ENCODE results near the gene INVS.
"Not testable (repeated sequence)": the region's sequence is repeated elsewhere in the genome, so short reads cannot be mapped to it uniquely, and the experiment has no call there.

The INVS gene

GRCh38 chr9:100082782-100083181, 16.3 kb upstream of the INVS start:
- DNase-seq (ENCODE audit: low spot score): no peak

DNA sequence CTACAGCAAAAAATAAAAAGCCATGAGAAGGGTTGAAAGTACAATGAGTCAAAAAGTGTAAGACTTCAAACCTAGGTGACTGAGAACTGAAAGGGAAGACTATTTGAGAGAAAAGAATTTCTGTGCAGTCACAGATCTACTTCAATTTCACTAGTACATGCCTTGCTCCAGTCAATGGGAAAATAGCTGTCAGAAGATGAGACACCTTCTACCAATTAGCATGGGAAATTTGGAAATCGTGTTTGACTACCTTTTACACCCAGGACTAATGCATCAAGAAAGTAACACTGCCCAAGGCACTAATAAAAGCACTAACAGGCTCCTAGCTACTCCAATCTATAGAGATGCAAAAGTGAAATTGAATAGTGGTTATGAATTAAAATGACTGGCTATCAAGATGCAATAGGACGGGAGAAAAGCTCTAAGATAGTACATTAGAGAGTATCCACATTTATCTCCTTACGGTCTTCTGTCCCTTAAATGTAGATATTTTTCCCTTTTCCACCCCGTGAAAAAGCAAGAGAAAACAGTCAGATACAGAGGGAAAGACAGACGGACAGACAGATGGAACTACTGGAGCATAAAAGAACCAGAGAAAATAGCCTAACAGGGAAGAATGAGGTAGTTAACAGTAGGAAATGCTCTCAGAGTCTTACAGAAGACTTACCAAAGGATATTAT, 15.5 kb upstream of the INVS start:
- DNase-seq (ENCODE audit: low spot score): no peak

- no peak for DNase-seq (ENCODE audit: low spot score)
Observed at GRCh38 chr9:100084128-100084453, 15.0 kb upstream of the INVS start.

DNA sequence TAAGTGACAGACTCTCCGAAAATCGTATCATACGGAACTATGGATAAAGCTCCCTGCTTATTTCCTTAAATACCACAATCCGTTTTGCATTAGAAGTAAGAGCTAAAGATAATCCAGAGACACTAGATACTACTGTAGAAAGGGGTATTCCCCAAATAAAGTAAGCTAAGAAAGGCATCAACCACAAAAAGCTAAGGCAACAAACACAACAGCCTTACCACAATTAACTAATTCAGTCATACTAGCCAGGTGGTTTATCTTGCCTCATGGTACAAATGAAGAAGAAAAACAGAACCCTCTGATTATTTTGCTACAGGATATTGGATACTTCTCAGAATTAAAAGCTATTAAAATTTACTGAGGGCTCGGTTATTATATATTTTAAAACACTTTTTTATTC, 14.3 kb upstream of the INVS start:
- no peak for DNase-seq (ENCODE audit: low spot score)

DNA sequence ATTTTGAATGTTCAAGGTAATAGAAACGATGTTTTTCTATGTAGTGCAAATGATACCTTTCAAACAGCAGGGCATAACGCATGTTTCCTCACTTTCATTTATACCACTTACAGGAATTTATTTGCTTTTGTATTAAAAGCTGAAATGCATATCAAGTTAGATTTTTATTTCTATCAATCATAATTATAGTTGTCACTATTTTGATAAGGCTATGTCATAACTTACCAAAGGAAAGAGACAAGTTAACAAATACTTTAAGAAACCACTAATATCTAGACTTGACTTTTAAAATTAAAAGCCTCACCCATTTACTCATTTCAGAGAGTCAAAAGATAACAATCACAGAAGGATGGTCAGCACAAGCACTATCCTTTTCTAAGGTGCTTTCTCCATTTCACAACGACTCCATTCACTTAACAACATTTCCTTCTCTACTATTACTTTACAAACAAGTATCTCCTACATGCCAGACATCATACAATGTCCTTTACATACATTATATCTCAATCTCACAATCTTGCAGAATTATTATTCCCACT, 12.9 kb upstream of the INVS start:
- DNase-seq (ENCODE audit: low spot score): no peak

- DNase-seq (ENCODE audit: low spot score): no peak
Observed at GRCh38 chr9:100087218-100087617, 11.8 kb upstream of the INVS start.

- DNase-seq (ENCODE audit: low spot score): no peak
Observed at GRCh38 chr9:100088202-100088601, 10.8 kb upstream of the INVS start.

DNA sequence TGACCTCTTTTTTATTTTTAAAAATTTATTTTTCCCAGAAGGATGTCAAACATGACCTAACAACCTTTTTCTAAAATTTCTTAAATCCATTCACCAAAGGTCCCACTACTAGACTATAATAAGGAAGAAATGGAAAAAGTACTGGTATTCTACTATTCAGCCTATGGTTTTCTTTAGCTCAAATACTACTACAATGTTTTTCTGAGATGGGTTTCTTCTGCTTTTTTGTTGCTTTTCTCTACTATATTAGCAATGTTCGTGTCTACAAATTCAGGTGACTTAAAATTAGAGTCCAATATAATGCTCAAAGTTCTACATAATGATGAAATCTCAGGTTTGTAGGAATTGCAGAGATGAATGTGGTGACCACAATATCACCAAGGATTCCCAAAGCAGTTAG, 8.2 kb upstream of the INVS start:
- DNase-seq (ENCODE audit: low spot score): no peak

DNA sequence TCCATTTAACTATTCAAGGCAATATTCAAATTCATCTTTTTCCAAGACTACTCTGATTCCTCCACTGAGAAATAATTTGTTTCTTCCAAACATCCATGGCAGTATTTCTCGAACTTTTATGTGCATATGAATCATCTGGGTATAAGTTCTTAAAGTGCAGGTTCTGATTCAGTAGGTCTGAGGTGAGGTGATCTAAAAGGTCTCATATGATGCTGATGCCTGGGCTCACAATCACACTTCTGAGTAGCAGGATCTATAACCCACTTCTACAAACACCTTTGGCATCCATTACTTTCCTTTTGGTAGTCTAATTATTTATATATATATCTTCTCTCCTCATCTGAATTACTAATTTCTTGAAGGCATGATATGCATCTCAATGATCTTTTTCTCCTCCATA, 7.4 kb upstream of the INVS start:
- DNase-seq (ENCODE audit: low spot score): no peak

DNA sequence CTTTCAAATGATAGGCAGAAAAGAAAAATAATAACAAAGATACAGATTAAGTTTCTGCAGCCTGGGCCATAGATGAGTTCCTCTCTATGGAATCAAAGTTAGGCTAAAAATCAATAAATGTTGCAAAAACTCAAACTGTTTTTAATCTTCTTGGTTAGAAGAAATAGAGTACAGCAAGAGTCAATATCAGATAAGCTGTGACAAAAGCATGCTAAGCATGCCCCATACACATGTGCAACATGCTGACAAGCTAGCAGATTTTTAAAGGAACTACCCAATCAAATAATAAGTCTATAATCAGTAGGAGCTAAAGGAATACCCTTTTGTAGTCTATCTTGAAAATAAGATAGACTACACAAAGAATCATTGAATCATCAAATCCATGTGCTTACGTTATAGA, 7.0 kb upstream of the INVS start:
- DNase-seq (ENCODE audit: low spot score): no peak

DNA sequence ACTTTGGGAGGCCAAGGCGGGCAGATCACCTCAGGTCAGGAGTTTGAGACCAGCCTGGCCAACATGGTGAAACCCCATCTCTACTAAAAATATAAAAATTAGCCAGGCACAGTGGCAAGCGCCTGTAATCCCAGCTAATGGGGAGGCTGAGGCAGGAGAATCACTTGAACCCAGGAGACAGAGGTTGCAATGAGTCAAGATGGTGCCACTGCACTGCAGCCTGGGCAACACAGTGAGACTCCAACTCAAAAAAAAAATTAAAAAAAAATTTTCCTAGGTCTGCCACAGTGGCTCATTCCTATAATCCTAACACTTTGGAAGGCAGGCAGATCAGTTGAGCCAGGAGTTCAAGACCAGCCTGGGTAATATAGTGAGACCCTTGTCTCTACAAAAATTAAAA, 4.6 kb upstream of the INVS start:
- not testable (repeated sequence) for DNase-seq (ENCODE audit: low spot score)

- DNase-seq (ENCODE audit: low spot score): no peak
Observed at GRCh38 chr9:100096378-100096916, 2.6 kb upstream of the INVS start.

GRCh38 chr9:100098046-100098886, 777 bp upstream of the INVS start:
- peak; percentile 29 for DNase-seq (ENCODE audit: low spot score)

- DNase-seq (ENCODE audit: low spot score): no peak
Observed at GRCh38 chr9:100099722-100100042, 639 bp downstream of the INVS start.

DNA sequence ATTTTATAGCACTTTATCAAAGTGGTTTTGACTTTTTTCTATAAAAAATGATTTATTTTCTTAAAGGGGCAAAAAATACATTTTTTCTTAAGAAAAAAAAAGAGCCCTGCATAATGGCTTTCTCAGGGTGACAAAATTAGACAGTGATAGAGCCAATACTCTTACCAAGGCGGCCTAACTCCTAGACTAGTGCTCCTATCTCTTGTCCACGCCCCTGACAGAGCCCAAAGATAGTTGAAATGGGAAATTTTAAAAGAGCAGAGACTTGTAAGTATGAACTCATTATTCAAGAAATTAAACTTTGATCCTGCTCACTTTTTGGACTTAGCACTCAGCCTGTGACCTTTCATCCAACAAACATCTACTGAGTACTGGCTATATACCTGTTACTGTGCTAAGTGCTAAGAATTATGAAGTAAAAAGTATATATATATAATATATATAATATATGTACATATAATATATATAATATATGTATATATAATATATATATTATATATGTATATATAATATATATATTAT, 1.2 kb downstream of the INVS start:
- DNase-seq (ENCODE audit: low spot score): peak; percentile 2

GRCh38 chr9:100101608-100102007, 2.6 kb downstream of the INVS start:
- DNase-seq (ENCODE audit: low spot score): no peak

DNA sequence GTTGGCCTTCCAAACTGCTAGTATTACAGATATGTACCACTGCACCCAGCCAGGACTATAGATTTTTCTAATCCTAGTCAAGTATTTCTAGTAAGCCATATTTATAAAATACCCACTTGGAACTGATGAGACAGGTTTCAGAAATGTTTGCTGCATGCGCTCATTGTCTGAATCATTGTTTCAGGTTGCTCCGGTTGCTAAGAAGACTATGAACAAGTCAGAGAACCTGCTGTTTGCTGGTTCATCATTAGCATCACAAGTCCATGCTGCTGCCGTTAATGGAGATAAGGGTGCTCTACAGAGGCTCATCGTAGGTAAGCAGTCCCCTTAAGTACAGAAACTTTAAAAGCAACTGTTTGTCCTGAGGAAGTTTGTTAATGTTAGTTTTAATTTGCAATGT, 5.3 kb downstream of the INVS start:
- DNase-seq (ENCODE audit: low spot score): no peak

- DNase-seq (ENCODE audit: low spot score): no peak
Observed at GRCh38 chr9:100105861-100106260, 6.8 kb downstream of the INVS start.

DNA sequence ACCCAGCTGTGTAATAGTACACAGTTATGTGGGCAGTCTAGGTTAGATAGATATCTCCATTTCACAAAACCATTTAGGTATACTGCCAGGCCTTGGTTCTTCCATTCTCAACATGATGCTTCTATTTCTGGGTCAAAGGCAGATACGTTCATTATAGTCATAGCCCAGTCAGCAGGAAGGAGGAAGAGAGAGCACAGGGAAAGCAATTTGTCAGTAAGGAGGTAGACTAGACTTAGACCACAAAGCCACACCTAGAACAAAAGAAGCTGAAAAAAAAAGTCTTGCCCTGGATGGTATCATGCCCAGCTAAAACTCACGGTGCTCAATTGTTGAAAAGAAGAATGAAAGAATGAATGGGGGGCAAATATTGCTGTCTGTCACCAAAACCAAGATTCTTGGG, 7.6 kb downstream of the INVS start:
- no peak for DNase-seq (ENCODE audit: low spot score)

GRCh38 chr9:100108559-100108958, 9.5 kb downstream of the INVS start:
- no peak for DNase-seq (ENCODE audit: low spot score)

DNA sequence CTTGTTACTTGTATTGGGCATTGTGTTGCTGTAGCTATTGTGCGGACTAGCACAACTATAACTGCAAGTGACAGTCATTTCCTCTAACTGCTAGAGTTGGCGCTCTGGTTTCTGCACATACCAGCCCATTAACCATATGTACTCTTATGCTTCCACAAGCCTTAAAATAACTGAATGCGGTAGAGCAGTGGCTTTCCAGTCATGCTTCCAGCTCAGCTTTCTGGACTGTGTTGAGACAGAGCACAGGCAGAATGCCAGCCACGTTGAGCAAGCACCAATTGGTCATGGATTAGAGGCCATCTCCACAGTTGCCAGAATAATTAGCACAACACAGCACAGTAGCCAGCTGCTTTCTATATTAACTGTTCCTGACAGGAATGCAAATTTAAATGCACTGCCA, 12.2 kb downstream of the INVS start:
- DNase-seq (ENCODE audit: low spot score): no peak

DNA sequence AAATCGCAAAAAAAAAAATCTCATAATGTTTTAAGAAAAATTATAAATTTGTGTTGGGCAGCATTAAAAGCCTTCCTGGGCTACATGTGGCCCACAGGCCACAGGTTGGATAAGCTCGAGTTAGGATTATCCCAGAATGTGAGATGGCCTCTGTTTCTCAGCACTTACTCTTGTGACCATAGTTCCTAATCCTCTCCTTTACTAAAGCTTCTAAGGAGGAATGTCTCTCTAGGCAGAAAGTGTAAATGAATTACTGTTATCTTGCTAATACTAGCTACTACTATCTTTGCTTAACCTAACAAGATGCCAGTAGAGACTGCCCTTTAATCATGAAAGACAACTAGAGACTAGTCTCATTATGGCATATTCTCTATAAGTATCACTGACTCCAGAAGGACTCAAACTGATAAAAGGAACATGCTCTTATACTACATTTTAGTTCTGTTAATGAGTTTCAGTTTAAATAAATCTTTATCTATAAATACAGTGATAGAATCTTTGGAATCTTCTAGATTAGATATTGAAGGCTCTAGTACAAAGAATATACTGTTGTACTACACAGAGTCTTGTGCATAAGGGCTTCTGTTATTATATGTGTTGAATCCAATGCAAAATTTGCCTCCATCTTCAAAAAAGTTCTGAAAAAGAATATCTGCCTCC, 13.8 kb downstream of the INVS start:
- DNase-seq (ENCODE audit: low spot score): no peak

All from SK-N-DZ (cell line).